ENCODE data around the gene CASP3.

CASP3 gene

GRCh38 chr4:184649026-184649970 is at the start of gene CASP3, which contains the start of gene PRIMPOL:
CASP3 (minus strand) TSS chr4:184649447; CDS start chr4:184638453, 10,994 bp downstream.
PRIMPOL (plus strand) TSS chr4:184649738; CDS start chr4:184657141, 7,403 bp downstream.
- DNase-seq (ENCODE audit: low read depth in 2 of 2) = peak; percentile 92 to 94

- DNase-seq (ENCODE audit: low read depth in 2 of 2) = no peak
These were observed 48.7 kb upstream of the CASP3 start for GRCh38 chr4:184697956-184698355.

GRCh38 chr4:184695178-184695896 is 46.1 kb upstream of the CASP3 start:
- no peak for DNase-seq (ENCODE audit: low read depth in 2 of 2)

- no peak for DNase-seq (ENCODE audit: low read depth in 2 of 2)
These were observed 45.2 kb upstream of the CASP3 start for GRCh38 chr4:184694412-184694956.

- no peak for DNase-seq (ENCODE audit: low read depth in 2 of 2)
These were observed 43.8 kb upstream of the CASP3 start for GRCh38 chr4:184693056-184693455.

- DNase-seq (ENCODE audit: low read depth in 2 of 2) = no peak
These were observed 40.4 kb upstream of the CASP3 start for GRCh38 chr4:184689681-184690080.

GRCh38 chr4:184688447-184688846 is 39.2 kb upstream of the CASP3 start:
- no peak for DNase-seq (ENCODE audit: low read depth in 2 of 2)

- DNase-seq (ENCODE audit: low read depth in 2 of 2) = no peak
These were observed 38.8 kb upstream of the CASP3 start for GRCh38 chr4:184688005-184688404.

GRCh38 chr4:184684491-184685189 is 35.4 kb upstream of the CASP3 start:
- no peak for DNase-seq (ENCODE audit: low read depth in 2 of 2)

- DNase-seq (ENCODE audit: low read depth in 2 of 2) = no peak
These were observed 32.7 kb upstream of the CASP3 start for GRCh38 chr4:184681916-184682315.

GRCh38 chr4:184680698-184681097 is 31.5 kb upstream of the CASP3 start:
- DNase-seq (ENCODE audit: low read depth in 2 of 2) = no peak

GRCh38 chr4:184675821-184676492 is 26.7 kb upstream of the CASP3 start:
- no peak for DNase-seq (ENCODE audit: low read depth in 2 of 2)

- no peak for DNase-seq (ENCODE audit: low read depth in 2 of 2)
These were observed 25.8 kb upstream of the CASP3 start for GRCh38 chr4:184675018-184675417.

GRCh38 chr4:184674011-184674410 is 24.8 kb upstream of the CASP3 start:
- DNase-seq (ENCODE audit: low read depth in 2 of 2) = no peak

GRCh38 chr4:184672741-184673140 is 23.5 kb upstream of the CASP3 start:
- DNase-seq (ENCODE audit: low read depth in 2 of 2) = no peak

- DNase-seq (ENCODE audit: low read depth in 2 of 2) = no peak
These were observed 21.9 kb upstream of the CASP3 start for GRCh38 chr4:184671101-184671500.

GRCh38 chr4:184669251-184669650 is 20.0 kb upstream of the CASP3 start:
- DNase-seq (ENCODE audit: low read depth in 2 of 2) = no peak

GRCh38 chr4:184668511-184669114 is 19.4 kb upstream of the CASP3 start:
- DNase-seq (ENCODE audit: low read depth in 2 of 2) = no peak

- DNase-seq (ENCODE audit: low read depth in 2 of 2) = no peak
These were observed 18.8 kb upstream of the CASP3 start for GRCh38 chr4:184668096-184668495.

- DNase-seq (ENCODE audit: low read depth in 2 of 2) = no peak
These were observed 17.4 kb upstream of the CASP3 start for GRCh38 chr4:184666670-184667069.
